ENCODE measurements around the gene AMMECR1L.

GRCh38 chr2:127910415-127910814 lies 24.7 kb upstream of the AMMECR1L start:
- TF ChIP-seq CTCF (IDR thresholded peaks at IDR 0.05) = no peak
- TF ChIP-seq POLR2AphosphoS5 (IDR thresholded peaks at IDR 0.05) = no peak

Data from upper lobe of left lung (tissue), 4 donors.